Measurements from ENCODE around the gene GIN1. TPM values are rescaled to one million over a fixed set of nuclear protein-coding genes. Genes with fewer than 3 reads are reported as not detected.
"Not testable (repeated sequence)": the region's sequence is repeated elsewhere in the genome, so short reads cannot be mapped to it uniquely, and the experiment has no call there.

The GIN1 gene
- total RNA-seq, 3 donors from 2014 or later (not counting 1 experiment from before 2014, with no cell fraction given), result 3.3 to 3.6 (median 3.4) TPM

- Mint-ChIP-seq H3K4me3 (no peak overlapping the region), H3K36me3 (no peaks in the 10 kb centered on the region), H3K4me1 (no peaks in the 10 kb centered on the region), H3K27me3 (ENCODE audit: low read depth in 2 of 2) (no peaks in the 10 kb centered on the region), H3K9me3 (no peaks in the 10 kb centered on the region), H3K27ac (no peak overlapping the region)
- Histone ChIP-seq H3K27me3 (ENCODE audit: control insufficient read depth, insufficient read depth, low read length) (no peaks in the 10 kb centered on the region), H3K4me1 (ENCODE audit: control insufficient read depth, insufficient read depth, low read length) (no peaks in the 10 kb centered on the region), H3K4me3 (ENCODE audit: low read length) (no peak overlapping the region), H3K27ac (ENCODE audit: low read length) (no peak overlapping the region), H3K36me3 (ENCODE audit: control insufficient read depth, insufficient read depth, low read length) (peaks cover 25% of the 10 kb centered on the region), H3K9me3 (ENCODE audit: control insufficient read depth, insufficient read depth, low read length) (no peaks in the 10 kb centered on the region)
- DNase-seq, result no peak
- no peak for ATAC-seq
- no CpG with 5 or more reads among the region's 1 CpG for WGBS (ENCODE audit: insufficient coverage)
- no peak for TF ChIP-seq CTCF (IDR thresholded peaks at IDR 0.05)
- intact Hi-C loops (cut with micrococcal nuclease), result no loop called here
Measured at GRCh38 chr5:103148213-103148612, 28.3 kb upstream of the GIN1 start.

DNA sequence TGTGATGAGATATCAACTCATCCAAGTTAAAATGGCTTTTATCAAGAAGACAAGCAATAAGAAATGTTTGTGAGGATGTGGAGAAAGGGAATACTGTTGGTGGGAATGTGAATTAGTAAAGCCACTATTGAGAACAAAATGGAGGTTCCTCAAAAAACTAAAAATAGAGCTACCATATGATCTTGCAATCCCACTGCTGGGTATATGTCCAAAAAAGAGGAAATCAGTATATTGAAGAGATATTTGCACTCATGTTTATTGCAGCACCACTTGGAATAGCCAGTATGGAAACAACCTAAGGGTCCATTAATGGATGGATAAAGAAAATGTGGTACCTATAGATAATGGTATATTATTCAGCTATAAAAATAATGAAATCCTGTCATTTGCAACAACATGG is 25.3 kb upstream of the GIN1 start:
- DNase-seq (no peak), ATAC-seq (no peak)
- no peaks in the 10 kb centered on the region for H3K9me3 ChIP-seq (ENCODE audit: control insufficient read depth, insufficient read depth, low read length)
- no peaks in the 10 kb centered on the region for H3K27me3 Mint-ChIP-seq (ENCODE audit: low read depth in 2 of 2)
- H3K36me3 Mint-ChIP-seq, result no peaks in the 10 kb centered on the region
- no peaks in the 10 kb centered on the region for H3K4me1 Mint-ChIP-seq
- H3K27ac ChIP-seq (ENCODE audit: low read length), result no peak overlapping the region
- H3K9me3 Mint-ChIP-seq, result no peaks in the 10 kb centered on the region
- peaks cover 7% of the 10 kb centered on the region for H3K36me3 ChIP-seq (ENCODE audit: control insufficient read depth, insufficient read depth, low read length)
- no peak overlapping the region for H3K4me3 ChIP-seq (ENCODE audit: low read length)
- TF ChIP-seq CTCF (IDR thresholded peaks at IDR 0.05), result no peak
- H3K27ac Mint-ChIP-seq, result no peak overlapping the region
- H3K4me3 Mint-ChIP-seq, result no peak overlapping the region
- no peaks in the 10 kb centered on the region for H3K4me1 ChIP-seq (ENCODE audit: control insufficient read depth, insufficient read depth, low read length)
- intact Hi-C loops (cut with micrococcal nuclease), result no loop called here
- H3K27me3 ChIP-seq (ENCODE audit: control insufficient read depth, insufficient read depth, low read length), result no peaks in the 10 kb centered on the region

DNA sequence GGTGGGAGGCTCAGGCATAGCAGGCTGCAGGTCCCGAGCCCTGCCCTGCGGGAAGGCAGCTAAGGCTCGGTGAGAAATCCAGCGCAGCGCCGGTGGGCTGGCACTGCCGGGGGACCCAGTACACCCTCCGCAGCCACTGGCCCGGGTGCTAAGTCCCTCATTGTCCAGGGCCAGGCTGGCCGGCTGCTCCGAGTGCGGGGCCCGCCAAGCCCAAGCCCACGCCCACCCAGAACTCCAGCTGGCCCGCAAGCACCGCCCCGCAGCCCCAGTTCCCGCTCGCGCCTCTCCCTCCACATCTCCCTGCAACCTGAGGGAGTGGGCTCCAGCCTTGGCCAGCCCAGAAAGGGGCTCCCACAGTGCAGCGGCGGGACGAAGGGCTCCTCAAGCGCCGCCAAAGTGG is 22.2 kb upstream of the GIN1 start:
- not testable (repeated sequence) for DNase-seq, H3K4me3 Mint-ChIP-seq, H3K9me3 Mint-ChIP-seq

GRCh38 chr5:103139264-103139865 is 19.4 kb upstream of the GIN1 start:
- H3K9me3 Mint-ChIP-seq, result no peaks in the 10 kb centered on the region
- Histone ChIP-seq H3K4me1 (ENCODE audit: control insufficient read depth, insufficient read depth, low read length) (no peaks in the 10 kb centered on the region), H3K27me3 (ENCODE audit: control insufficient read depth, insufficient read depth, low read length) (no peaks in the 10 kb centered on the region), H3K36me3 (ENCODE audit: control insufficient read depth, insufficient read depth, low read length) (peaks cover 24% of the 10 kb centered on the region), H3K27ac (ENCODE audit: low read length) (no peak overlapping the region), H3K4me3 (ENCODE audit: low read length) (no peak overlapping the region), H3K9me3 (ENCODE audit: control insufficient read depth, insufficient read depth, low read length) (no peaks in the 10 kb centered on the region)
- no peaks in the 10 kb centered on the region for H3K27me3 Mint-ChIP-seq (ENCODE audit: low read depth in 2 of 2)
- TF ChIP-seq CTCF (IDR thresholded peaks at IDR 0.05), result peak; percentile 85
- H3K4me3 Mint-ChIP-seq, result no peak overlapping the region
- intact Hi-C loops (cut with micrococcal nuclease), result loop anchor here (1.0 to 10.0 kb wide), 6 partner anchors 75 to 603 kb away; no protein-coding TSS in a partner anchor
- H3K27ac Mint-ChIP-seq, result no peak overlapping the region
- DNase-seq (peak; percentile 69 to 89), ATAC-seq (peak; percentile 96 to 99 (median 99))
- 0% methylated on average over 1 of the region's 2 CpGs for WGBS (ENCODE audit: insufficient coverage)
- H3K4me1 Mint-ChIP-seq, result peaks cover 0 to 5% of the 10 kb centered on the region in 2 donors
- peaks cover 10% of the 10 kb centered on the region for H3K36me3 Mint-ChIP-seq

More for the DNA sequence above, 22.2 kb upstream of the GIN1 start:
- WGBS (ENCODE audit: insufficient coverage), result 98% methylated on average over 25 of the region's 25 CpGs
- H3K27me3 ChIP-seq (ENCODE audit: control insufficient read depth, insufficient read depth, low read length); H3K4me1 Mint-ChIP-seq; H3K27ac Mint-ChIP-seq; ATAC-seq; H3K9me3 ChIP-seq (ENCODE audit: control insufficient read depth, insufficient read depth, low read length); H3K36me3 Mint-ChIP-seq; H3K27ac ChIP-seq (ENCODE audit: low read length); H3K4me3 ChIP-seq (ENCODE audit: low read length); H3K27me3 Mint-ChIP-seq (ENCODE audit: low read depth in 2 of 2); H3K4me1 ChIP-seq (ENCODE audit: control insufficient read depth, insufficient read depth, low read length); intact Hi-C loops (cut with micrococcal nuclease): not testable (repeated sequence)
- H3K36me3 ChIP-seq (ENCODE audit: control insufficient read depth, insufficient read depth, low read length), result peaks cover 18% of the 10 kb centered on the region

Data from natural killer cell (primary cell).